Stimulated activated CD8-positive, alpha-beta memory T cell treated with anti-CD3 and anti-CD28 coated beads, Interleukin-2, amount 100 ng/mL, for 1 hour (primary cell): ENCODE measurements around the gene MASP2.
"Not testable (repeated sequence)": the region's sequence is repeated elsewhere in the genome, so short reads cannot be mapped to it uniquely, and the experiment has no call there.

ENCODE experiments used
- DNase-seq, 2 donors: peaks; one replicate each; pipeline ENCODE4 v3.0.0-alpha.2; 2020; ENCODE audit warnings: low read depth in 2 of 2

MASP2 gene

DNA sequence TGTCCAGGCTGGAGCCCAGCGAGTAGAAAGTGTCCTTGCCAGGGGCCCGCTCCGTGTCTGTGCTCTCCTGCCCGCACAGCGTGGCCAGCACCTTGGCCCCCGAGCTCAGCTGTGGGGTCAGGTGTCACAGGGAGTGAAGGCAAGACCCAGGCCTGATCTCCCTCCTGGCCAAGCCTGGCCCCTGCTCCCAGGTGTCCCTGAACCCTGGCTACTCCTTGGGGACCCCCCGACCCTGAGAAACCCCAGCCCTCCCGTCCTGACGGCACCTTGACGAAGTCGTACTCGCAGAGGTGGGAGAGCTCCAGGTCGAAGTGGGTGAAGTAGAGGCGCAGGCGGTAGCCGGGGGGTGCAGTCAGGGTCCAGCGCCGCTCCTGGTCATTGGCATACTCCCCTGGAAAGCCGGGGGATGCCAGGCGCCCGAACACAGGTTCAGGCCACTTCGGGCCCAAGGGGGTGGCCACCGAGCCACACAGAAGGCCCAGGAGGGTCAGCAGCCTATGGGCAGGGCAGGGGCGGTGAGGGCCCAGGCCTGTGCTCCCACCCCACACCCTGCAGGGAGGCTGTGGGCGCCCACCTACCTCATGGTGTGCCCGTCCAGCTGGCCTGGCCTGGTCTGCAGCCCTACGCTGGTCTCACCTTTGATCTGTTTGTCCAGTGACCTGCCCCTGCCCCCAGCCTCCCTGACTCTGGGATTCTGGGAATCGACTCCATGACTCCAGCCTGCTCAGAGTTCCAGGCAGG lies at the start of gene MASP2:
Gene MASP2 (minus strand): TSS at position 615 of the 741 bp plus-strand sequence. CDS start 32 bp downstream, at position 583.
- no peak for DNase-seq

DNA sequence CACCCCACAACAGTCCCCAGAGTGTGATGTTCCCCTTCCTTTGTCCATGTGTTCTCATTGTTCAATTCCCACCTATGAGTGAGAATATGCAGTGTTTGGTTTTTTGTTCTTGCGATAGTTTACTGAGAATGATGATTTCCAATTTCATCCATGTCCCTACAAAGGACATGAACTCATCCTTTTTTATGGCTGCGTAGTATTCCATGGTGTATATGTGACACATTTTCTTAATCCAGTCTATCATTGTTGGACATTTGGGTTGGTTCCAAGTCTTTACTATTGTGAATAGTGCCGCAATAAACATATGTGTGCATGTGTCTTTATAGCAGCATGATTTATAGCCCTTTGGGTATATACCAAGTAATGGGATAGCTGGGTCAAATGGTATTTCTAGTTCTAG lies 36.7 kb upstream of the MASP2 start:
- DNase-seq: not testable (repeated sequence)

DNA sequence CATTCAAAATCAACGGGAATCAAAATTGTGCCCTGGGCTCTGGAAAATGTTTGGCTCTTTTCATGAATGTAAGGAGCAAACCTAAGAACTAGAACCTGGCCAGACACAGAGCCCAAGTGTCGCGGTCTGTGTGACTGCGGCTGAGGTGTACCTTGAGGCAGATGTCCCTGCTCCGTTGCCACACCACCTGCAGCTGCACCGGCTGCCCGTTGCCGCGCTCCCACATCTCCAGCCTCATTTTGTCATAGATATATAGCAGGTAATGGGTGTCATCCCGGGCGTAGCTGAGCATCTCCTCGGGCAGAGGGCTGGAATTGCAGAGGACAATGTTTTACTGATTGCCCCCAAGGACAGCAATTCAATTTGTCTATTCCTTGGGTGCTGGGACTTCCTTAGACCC lies 33.9 kb upstream of the MASP2 start:
- no peak for DNase-seq

GRCh38 chr1:11078631-11079030 lies 31.6 kb upstream of the MASP2 start:
- DNase-seq: no peak

GRCh38 chr1:11073398-11073797 lies 26.4 kb upstream of the MASP2 start:
- not testable (repeated sequence) for DNase-seq

GRCh38 chr1:11072216-11072917 lies 25.3 kb upstream of the MASP2 start:
- no peak for DNase-seq

- DNase-seq: no peak
These were observed 24.6 kb upstream of the MASP2 start for GRCh38 chr1:11071463-11072215.

GRCh38 chr1:11070876-11071275 lies 23.8 kb upstream of the MASP2 start:
- DNase-seq: no peak

- no peak for DNase-seq
These were observed 21.8 kb upstream of the MASP2 start for GRCh38 chr1:11068600-11069473.

DNA sequence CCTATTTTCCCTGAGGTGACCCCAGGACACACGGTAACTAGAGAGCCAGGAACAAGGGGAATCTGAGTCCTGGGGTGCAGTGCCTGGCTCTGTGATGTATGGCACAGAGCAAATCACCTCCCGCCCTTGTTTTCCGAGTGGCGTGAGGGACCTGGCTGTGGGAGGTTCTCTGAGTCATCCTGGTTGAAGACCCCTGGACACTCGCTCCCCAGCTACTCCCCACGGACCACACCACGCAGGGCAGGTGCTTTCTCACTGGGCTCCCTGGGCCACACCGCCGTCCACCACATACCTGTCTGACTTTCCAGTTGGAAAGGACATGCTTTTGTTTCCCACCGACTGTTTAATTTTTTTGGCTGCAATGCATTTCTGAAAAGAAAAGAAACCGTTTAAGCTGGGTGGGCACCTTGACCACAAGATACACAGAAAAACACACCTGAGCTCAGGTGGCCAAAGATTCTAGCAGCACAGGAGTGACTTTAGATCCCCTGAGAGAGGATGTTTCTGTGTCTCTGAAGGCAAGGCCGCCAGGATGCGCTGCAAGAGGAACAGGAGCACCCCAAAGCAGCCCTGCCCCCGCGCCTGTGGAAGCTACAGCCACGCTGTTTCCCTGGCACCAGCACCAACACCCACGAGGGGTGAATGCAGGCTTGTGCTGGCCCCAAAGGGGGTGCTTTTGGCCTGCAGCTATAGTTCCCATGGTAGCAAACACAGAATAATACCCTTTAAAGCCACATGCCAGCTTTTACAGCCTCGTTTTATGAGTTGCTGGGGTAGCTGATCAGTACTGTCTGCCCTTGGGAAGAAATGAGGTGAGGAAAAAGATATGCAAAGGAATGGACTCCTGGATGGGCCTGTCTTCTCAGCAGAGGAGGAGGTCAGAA lies 20.9 kb upstream of the MASP2 start:
- no peak for DNase-seq

- DNase-seq: no peak
These were observed 18.8 kb upstream of the MASP2 start for GRCh38 chr1:11065796-11066195.

DNA sequence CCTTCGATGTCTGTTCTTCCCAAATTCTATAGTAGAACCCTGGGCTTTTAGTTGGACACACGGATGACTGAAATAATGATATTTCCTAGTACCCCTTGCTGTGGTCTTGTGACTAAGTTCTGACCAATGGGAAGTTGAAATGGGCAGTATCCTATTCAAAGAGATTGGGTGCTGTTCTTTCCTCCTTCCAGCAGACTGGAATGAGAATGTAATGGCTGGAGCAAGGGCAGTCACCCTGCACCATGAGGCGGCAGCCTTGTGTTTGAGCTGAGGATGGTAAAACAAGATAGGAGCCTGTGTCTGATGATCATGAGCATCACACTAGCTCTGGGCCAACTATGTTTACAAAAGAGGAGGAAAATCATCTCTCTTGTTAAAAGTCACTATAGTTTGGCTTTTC lies 17.9 kb upstream of the MASP2 start:
- DNase-seq: no peak

- not testable (repeated sequence) for DNase-seq
These were observed 17.0 kb upstream of the MASP2 start for GRCh38 chr1:11063937-11064537.

DNA sequence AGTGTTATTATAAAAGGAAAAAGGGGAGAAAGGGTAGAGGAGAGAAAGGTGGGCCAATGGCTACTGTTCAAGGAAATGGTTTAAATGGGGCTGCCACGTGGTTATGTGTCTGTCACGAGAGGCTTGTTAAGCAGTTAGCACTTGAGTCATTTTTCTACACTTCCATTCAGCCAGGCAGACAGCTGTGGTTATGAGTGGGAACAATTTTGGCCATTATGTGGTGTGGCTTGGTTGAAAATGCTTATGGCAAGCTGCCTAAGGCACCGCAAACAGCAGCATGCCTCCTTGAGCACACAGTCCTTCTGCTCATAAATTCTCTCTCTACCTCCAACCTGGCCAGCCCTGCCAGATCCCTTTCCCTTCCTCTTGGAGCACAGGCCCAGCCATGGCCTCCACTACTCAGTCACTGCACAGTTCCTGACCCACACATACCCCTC lies 15.9 kb upstream of the MASP2 start:
- DNase-seq: no peak

GRCh38 chr1:11061652-11062365 lies 14.8 kb upstream of the MASP2 start:
- no peak for DNase-seq

DNA sequence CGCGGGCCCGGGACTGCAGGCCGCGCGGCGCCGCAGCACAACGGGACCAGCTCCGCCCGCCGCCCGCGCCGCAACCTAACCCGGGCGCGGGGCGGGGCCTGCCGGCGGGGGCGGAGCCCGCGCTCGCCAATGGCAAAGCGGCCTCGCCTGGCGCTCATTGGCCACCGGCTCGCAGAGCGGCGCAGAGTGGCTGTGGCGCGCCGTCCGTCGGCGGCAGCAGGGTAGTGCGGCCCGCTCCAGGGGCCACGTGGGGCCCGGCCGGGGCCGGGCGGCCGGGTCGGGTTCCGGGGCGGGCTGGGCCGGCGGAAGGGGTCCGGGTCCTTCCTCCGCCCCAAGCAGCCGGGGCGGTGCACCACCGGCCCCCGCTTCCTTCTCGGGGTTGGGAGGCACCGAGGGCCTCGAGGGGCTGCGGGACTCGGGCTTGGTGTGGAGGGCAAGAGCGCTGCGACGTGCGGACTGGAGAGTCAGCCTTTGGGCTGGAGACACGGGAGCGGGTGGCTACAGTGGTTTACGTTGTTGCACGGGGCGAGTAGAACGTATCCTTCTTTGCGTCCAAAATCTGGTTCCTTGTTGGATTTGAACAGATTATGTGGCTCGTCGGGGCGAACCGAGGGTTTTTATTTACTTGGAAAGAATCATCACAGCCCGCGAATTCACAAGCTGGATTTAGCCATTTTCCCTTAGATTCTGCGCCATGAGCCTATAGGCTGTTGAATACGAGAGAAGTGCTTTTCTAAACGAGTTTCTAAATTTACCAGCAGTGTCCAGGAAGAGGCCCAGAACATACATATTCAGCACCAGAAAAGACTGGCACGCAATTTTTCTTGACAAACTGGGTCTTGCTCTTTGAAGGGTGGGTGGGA lies 13.2 kb upstream of the MASP2 start, which contains the start of gene SRM:
Gene SRM (minus strand): TSS at position 51 of the 863 bp plus-strand sequence. CDS start 75 bp downstream, outside the sequence.
- DNase-seq: peak; percentile 77 to 82

GRCh38 chr1:11059155-11059967 lies 12.3 kb upstream of the MASP2 start:
- no peak for DNase-seq
